Natural killer cell treated with Interleukin-12 subunit alpha and Interleukin-12 subunit beta and Interleukin-15 and Interleukin-18, amount 100 ng/mL, for 72 hours (primary cell): ENCODE measurements around the gene ZSWIM7. TPM values are rescaled to one million over a fixed set of nuclear protein-coding genes. Genes with fewer than 3 reads are reported as not detected.

ENCODE experiments used
- total RNA-seq, 2 donors: library from RNA; stranded (reverse); gene quantifications; one replicate each; pipeline ENCODE4 v1.2.3, GENCODE V29; 2022

The ZSWIM7 gene
- total RNA-seq, 2 donors from 2014 or later: 6.9 to 12.1 TPM

Other genes starting within 250 kb of the ZSWIM7 start
- gene ADORA2B, start 54.6 kb downstream of the ZSWIM7 start, total RNA-seq: 1 to 10 TPM in 1 of 2 donors, under 1 TPM in 1; 0.95 to 3.2 TPM
- gene TTC19, start 120 bp upstream of the ZSWIM7 start, total RNA-seq: 10 to 100 TPM; 26.3 to 33.3 TPM
- 100 to 1,000 TPM; 146 to 193 TPM for gene NCOR1, start 215.8 kb upstream of the ZSWIM7 start, total RNA-seq
- 10 to 100 TPM; 26.4 to 67.4 TPM for gene PIGL, start 217.5 kb upstream of the ZSWIM7 start, total RNA-seq